Activated CD8-positive, alpha-beta T cell treated with anti-CD3 and anti-CD28 coated beads, Interleukin-2, amount 10 ng/mL, durations not matched to agents 7 days and 5 days (primary cell): ENCODE results near the gene HSPH1. TPM values are rescaled to one million over a fixed set of nuclear protein-coding genes. Genes with fewer than 3 reads are reported as not detected.
A peak's percentile ranks its signal among the peaks of the same experiment; 100 is the strongest.

Source experiments
- ATAC-seq: fragments of 150-1000 bp; cut with Tn5 transposase; one replicate; pipeline ENCODE4 v1.10.0; 2021; ENCODE audit warnings: moderate library complexity
- CTCF ChIA-PET: fragments of 350-600 bp; sonication (Branson Sonifier 250); formaldehyde crosslinking; loops from one replicate; lab custom pipeline; 2021; ENCODE audit warnings: antibody characterized with exemption; lab: Charles Lee
- POLR2A ChIA-PET: fragments of 350-600 bp; sonication (Branson Sonifier 250); formaldehyde crosslinking; loops from one replicate; lab custom pipeline; 2021; ENCODE audit warnings: antibody characterized with exemption; lab: Charles Lee
- DNase-seq: peaks from one replicate; pipeline ENCODE4 v3.0.0-alpha.2; 2020
- H3K27ac Mint-ChIP-seq: one replicate; pipeline ENCODE4 v1.8.0; 2021; ENCODE audit warnings: mild to moderate bottlenecking, mixed read lengths
- H3K27me3 Mint-ChIP-seq: one replicate; pipeline ENCODE4 v1.8.0; 2021; ENCODE audit warnings: low read depth, mixed read lengths
- H3K36me3 Mint-ChIP-seq: one replicate; pipeline ENCODE4 v1.8.0; 2021; ENCODE audit warnings: low read depth, mixed read lengths
- H3K4me1 Mint-ChIP-seq: one replicate; pipeline ENCODE4 v1.8.0; 2021; ENCODE audit warnings: low read depth, mixed read lengths
- H3K4me3 Mint-ChIP-seq: one replicate; pipeline ENCODE4 v1.8.0; 2021; ENCODE audit warnings: mild to moderate bottlenecking, mixed read lengths
- H3K9me3 Mint-ChIP-seq: one replicate; pipeline ENCODE4 v1.8.0; 2022; ENCODE audit warnings: mixed read lengths; ENCODE audit not compliant: insufficient read depth
- total RNA-seq, 2 experiments: library from RNA; stranded (reverse); gene quantifications; one replicate each; pipeline ENCODE4 v1.2.3, GENCODE V29; 2021

The HSPH1 gene
- total RNA-seq, 2 experiments from 2014 or later: 139 to 140 TPM

GRCh38 chr13:31175847-31176532, 14.3 kb upstream of the HSPH1 start:
- Mint-ChIP-seq H3K36me3 (no peaks in the 10 kb centered on the region), H3K27ac (no peak overlapping the region), H3K4me1 (peaks cover 8% of the 10 kb centered on the region), H3K4me3 (no peak overlapping the region), H3K27me3 (peaks cover 8% of the 10 kb centered on the region), H3K9me3 (peaks cover 4% of the 10 kb centered on the region)
- ATAC-seq: no peak
- CTCF ChIA-PET: no interaction called here
- POLR2A ChIA-PET: no interaction called here
- no peak for DNase-seq

GRCh38 chr13:31174018-31174417, 12.3 kb upstream of the HSPH1 start:
- DNase-seq: no peak
- Mint-ChIP-seq H3K27ac (no peak overlapping the region), H3K36me3 (no peaks in the 10 kb centered on the region), H3K4me3 (no peak overlapping the region), H3K27me3 (peaks cover 8% of the 10 kb centered on the region), H3K4me1 (peaks cover 19% of the 10 kb centered on the region), H3K9me3 (peaks cover 4% of the 10 kb centered on the region)
- ChIA-PET CTCF (interaction anchor here (1.4 kb wide), 1 partner anchor 58 kb away, joined by 3 read pairs; no protein-coding TSS in a partner anchor), POLR2A (no interaction called here)
- ATAC-seq: no peak

- ChIA-PET POLR2A (no interaction called here), CTCF (no interaction called here)
- H3K36me3 Mint-ChIP-seq: no peaks in the 10 kb centered on the region
- H3K27me3 Mint-ChIP-seq: peaks cover 8% of the 10 kb centered on the region
- no peak for DNase-seq
- no peaks in the 10 kb centered on the region for H3K9me3 Mint-ChIP-seq
- ATAC-seq: no peak
- H3K4me3 Mint-ChIP-seq: no peak overlapping the region
- peaks cover 19% of the 10 kb centered on the region for H3K4me1 Mint-ChIP-seq
- H3K27ac Mint-ChIP-seq: no peak overlapping the region
Observed at GRCh38 chr13:31172535-31172934, 10.8 kb upstream of the HSPH1 start.

GRCh38 chr13:31172001-31172400, 10.3 kb upstream of the HSPH1 start:
- H3K27ac Mint-ChIP-seq: no peak overlapping the region
- ATAC-seq (no peak), DNase-seq (no peak)
- ChIA-PET POLR2A (no interaction called here), CTCF (no interaction called here)
- no peak overlapping the region for H3K4me3 Mint-ChIP-seq
- H3K36me3 Mint-ChIP-seq: no peaks in the 10 kb centered on the region
- H3K27me3 Mint-ChIP-seq: peaks cover 8% of the 10 kb centered on the region
- no peaks in the 10 kb centered on the region for H3K9me3 Mint-ChIP-seq
- peaks cover 21% of the 10 kb centered on the region for H3K4me1 Mint-ChIP-seq

- Mint-ChIP-seq H3K4me3 (no peak overlapping the region), H3K9me3 (no peaks in the 10 kb centered on the region), H3K27me3 (peaks cover 3% of the 10 kb centered on the region), H3K27ac (no peak overlapping the region), H3K4me1 (peaks cover 23% of the 10 kb centered on the region), H3K36me3 (no peaks in the 10 kb centered on the region)
- DNase-seq (no peak), ATAC-seq (no peak)
- CTCF ChIA-PET: no interaction called here
- POLR2A ChIA-PET: no interaction called here
Observed at GRCh38 chr13:31168736-31169135, 7.0 kb upstream of the HSPH1 start.

- Mint-ChIP-seq H3K27me3 (peaks cover 2% of the 10 kb centered on the region), H3K4me3 (no peak overlapping the region), H3K9me3 (no peaks in the 10 kb centered on the region), H3K27ac (no peak overlapping the region), H3K4me1 (peaks cover 28% of the 10 kb centered on the region), H3K36me3 (no peaks in the 10 kb centered on the region)
- ATAC-seq (no peak), DNase-seq (no peak)
- CTCF ChIA-PET: interaction anchor here (1.0 kb wide), 1 partner anchor 16 kb away, joined by 4 read pairs; no protein-coding TSS in a partner anchor
- POLR2A ChIA-PET: no interaction called here
Observed at GRCh38 chr13:31168166-31168565, 6.5 kb upstream of the HSPH1 start.

GRCh38 chr13:31167490-31167889, 5.8 kb upstream of the HSPH1 start:
- H3K9me3 Mint-ChIP-seq: no peaks in the 10 kb centered on the region
- CTCF ChIA-PET: interaction anchor here (1.0 kb wide), 1 partner anchor 15 kb away, joined by 4 read pairs; no protein-coding TSS in a partner anchor
- no peak overlapping the region for H3K4me3 Mint-ChIP-seq
- no peak for ATAC-seq
- POLR2A ChIA-PET: no interaction called here
- H3K4me1 Mint-ChIP-seq: peaks cover 32% of the 10 kb centered on the region
- no peaks in the 10 kb centered on the region for H3K27me3 Mint-ChIP-seq
- no peak for DNase-seq
- no peak overlapping the region for H3K27ac Mint-ChIP-seq
- no peaks in the 10 kb centered on the region for H3K36me3 Mint-ChIP-seq

GRCh38 chr13:31166591-31166990, 4.9 kb upstream of the HSPH1 start:
- H3K36me3 Mint-ChIP-seq: peaks cover 3% of the 10 kb centered on the region
- H3K4me1 Mint-ChIP-seq: peaks cover 32% of the 10 kb centered on the region
- H3K27ac Mint-ChIP-seq: no peak overlapping the region
- DNase-seq (no peak), ATAC-seq (no peak)
- H3K9me3 Mint-ChIP-seq: no peaks in the 10 kb centered on the region
- H3K27me3 Mint-ChIP-seq: no peaks in the 10 kb centered on the region
- ChIA-PET CTCF (no interaction called here), POLR2A (no interaction called here)
- H3K4me3 Mint-ChIP-seq: no peak overlapping the region

GRCh38 chr13:31162151-31163008, 676 bp upstream of the HSPH1 start:
- ChIA-PET POLR2A (interaction anchor here (1.2 kb wide), 1 partner anchor 39 kb away, joined by 3 read pairs; no protein-coding TSS in a partner anchor), CTCF (interaction anchor here (2.3 kb wide), 1 partner anchor 39 kb away, joined by 7 read pairs; no protein-coding TSS in a partner anchor)
- no peaks in the 10 kb centered on the region for H3K9me3 Mint-ChIP-seq
- DNase-seq (peak; percentile 98), ATAC-seq (peak; percentile 86)
- H3K27me3 Mint-ChIP-seq: no peaks in the 10 kb centered on the region
- peak overlapping the region; percentile 99 for H3K27ac Mint-ChIP-seq
- H3K4me1 Mint-ChIP-seq: peaks cover 39% of the 10 kb centered on the region
- peaks cover 26% of the 10 kb centered on the region for H3K36me3 Mint-ChIP-seq
- H3K4me3 Mint-ChIP-seq: peak overlapping the region; percentile 98

GRCh38 chr13:31160857-31161556, 697 bp downstream of the HSPH1 start:
- H3K4me3 Mint-ChIP-seq: peak overlapping the region; percentile 98
- peaks cover 30% of the 10 kb centered on the region for H3K36me3 Mint-ChIP-seq
- ChIA-PET POLR2A (interaction anchor here (0.5 to 1.5 kb wide), 9 partner anchors 9 to 1896 kb away, joined by 3 to 4 read pairs (median 3); partner anchors contain the start of gene B3GLCT), CTCF (interaction anchor here (0.8 to 2.1 kb wide), 6 partner anchors 9 to 580 kb away, joined by 3 to 10 read pairs (median 4); no protein-coding TSS in a partner anchor)
- no peaks in the 10 kb centered on the region for H3K9me3 Mint-ChIP-seq
- ATAC-seq (peak; percentile 12), DNase-seq (peak; percentile 77)
- peak overlapping the region; percentile 99 for H3K27ac Mint-ChIP-seq
- H3K4me1 Mint-ChIP-seq: peaks cover 42% of the 10 kb centered on the region
- no peaks in the 10 kb centered on the region for H3K27me3 Mint-ChIP-seq

GRCh38 chr13:31159306-31159705, 2.4 kb downstream of the HSPH1 start:
- ChIA-PET POLR2A (no interaction called here), CTCF (interaction anchor here (0.7 to 2.1 kb wide), 2 partner anchors 9 to 21 kb away, joined by 3 to 10 read pairs; no protein-coding TSS in a partner anchor)
- no peak for DNase-seq

More at GRCh38 chr13:31159306-31159705, 2.4 kb downstream of the HSPH1 start:
- H3K4me1 Mint-ChIP-seq: peaks cover 45% of the 10 kb centered on the region
- ATAC-seq: no peak
- no peaks in the 10 kb centered on the region for H3K9me3 Mint-ChIP-seq
- H3K4me3 Mint-ChIP-seq: peak overlapping the region; percentile 98
- no peaks in the 10 kb centered on the region for H3K27me3 Mint-ChIP-seq
- peaks cover 44% of the 10 kb centered on the region for H3K36me3 Mint-ChIP-seq
- peak overlapping the region; percentile 4 for H3K27ac Mint-ChIP-seq
